Gastrocnemius medialis (tissue), 4 donors: Measurements from ENCODE around the gene SLC33A1.

Source experiments
- POLR2A ChIP-seq, 2 donors: fragments of 450-650 bp; IDR thresholded peaks; one replicate each; pipeline ENCODE4 v1.6.1; 2017; ENCODE audit warnings: antibody characterized with exemption in 2 of 2, mild to moderate bottlenecking in 2 of 2, moderate library complexity in 2 of 2
- TF ChIP-seq, protein P1 (sequence below), 5 experiments: fragments of 450-650 bp in 3 of 5; fragments of 200-600 bp in 2 of 5; sonication (generic) in 2 of 5; IDR thresholded peaks in 4 of 5; conservative IDR thresholded peaks in 1 of 5; 1 replicate in 4 of 5; 2 replicates in 1 of 5; pipeline ENCODE4 v1.5.1; 2016 to 2019; ENCODE audit warnings: antibody characterized with exemption in 5 of 5, mild to moderate bottlenecking in 3 of 5, moderate library complexity in 3 of 5

DNA sequence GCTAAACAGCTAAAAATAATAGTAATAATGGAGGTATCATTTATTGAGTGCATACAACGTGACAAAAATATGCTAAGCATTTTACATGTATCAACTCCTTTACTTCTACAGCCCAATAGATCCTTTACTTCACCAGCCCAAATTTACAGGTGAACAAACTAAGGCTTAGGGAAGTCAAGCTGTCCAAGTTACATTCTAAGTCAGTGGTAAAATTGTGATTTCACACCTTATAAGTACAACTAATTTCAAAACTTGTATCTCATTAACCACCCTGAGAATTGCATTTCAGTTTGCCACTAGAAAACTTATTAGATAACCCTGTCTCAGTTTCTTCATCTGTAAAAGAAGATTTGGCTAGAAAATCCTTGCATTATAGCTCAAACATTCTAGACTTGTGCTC, 10.7 kb downstream of the SLC33A1 start:
- TF ChIP-seq, protein P1, sequence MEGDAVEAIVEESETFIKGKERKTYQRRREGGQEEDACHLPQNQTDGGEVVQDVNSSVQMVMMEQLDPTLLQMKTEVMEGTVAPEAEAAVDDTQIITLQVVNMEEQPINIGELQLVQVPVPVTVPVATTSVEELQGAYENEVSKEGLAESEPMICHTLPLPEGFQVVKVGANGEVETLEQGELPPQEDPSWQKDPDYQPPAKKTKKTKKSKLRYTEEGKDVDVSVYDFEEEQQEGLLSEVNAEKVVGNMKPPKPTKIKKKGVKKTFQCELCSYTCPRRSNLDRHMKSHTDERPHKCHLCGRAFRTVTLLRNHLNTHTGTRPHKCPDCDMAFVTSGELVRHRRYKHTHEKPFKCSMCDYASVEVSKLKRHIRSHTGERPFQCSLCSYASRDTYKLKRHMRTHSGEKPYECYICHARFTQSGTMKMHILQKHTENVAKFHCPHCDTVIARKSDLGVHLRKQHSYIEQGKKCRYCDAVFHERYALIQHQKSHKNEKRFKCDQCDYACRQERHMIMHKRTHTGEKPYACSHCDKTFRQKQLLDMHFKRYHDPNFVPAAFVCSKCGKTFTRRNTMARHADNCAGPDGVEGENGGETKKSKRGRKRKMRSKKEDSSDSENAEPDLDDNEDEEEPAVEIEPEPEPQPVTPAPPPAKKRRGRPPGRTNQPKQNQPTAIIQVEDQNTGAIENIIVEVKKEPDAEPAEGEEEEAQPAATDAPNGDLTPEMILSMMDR (IDR thresholded peaks at IDR 0.05 in 4 of 5, conservative IDR thresholded peaks at IDR 0.05 in 1 of 5), result no peak
- no peak for TF ChIP-seq POLR2A (IDR thresholded peaks at IDR 0.05)
